GM12878 (cell line): Measurements from ENCODE around the gene SERPINB8. TPM values are rescaled to one million over a fixed set of nuclear protein-coding genes. Genes with fewer than 3 reads are reported as not detected.

Source experiments
- DPF2 ChIP-seq: fragments of 450-650 bp; IDR thresholded peaks from 2 replicates; pipeline ENCODE4 v1.6.1; 2017; ENCODE audit warnings: mild to moderate bottlenecking
- EP300 ChIP-seq, 2 experiments: fragments of 150-350 bp in 1 of 2; IDR thresholded peaks; 2 replicates each; pipeline ENCODE4 v1.6.1; 2011 to 2012; ENCODE audit warnings: low read depth in 2 of 2, low read length in 2 of 2, borderline replicate concordance in 1 of 2, improper control_type of control experiment in 1 of 2, inconsistent platforms in 1 of 2; ENCODE audit not compliant: control insufficient read depth in 1 of 2
- FOXK2 ChIP-seq: fragments of 450-650 bp; IDR thresholded peaks from 2 replicates; pipeline ENCODE4 v1.6.1; 2017; ENCODE audit warnings: mild to moderate bottlenecking, moderate library complexity
- MTA2 ChIP-seq: fragments of 450-650 bp; IDR thresholded peaks from 2 replicates; pipeline ENCODE4 v1.6.1; 2016; ENCODE audit warnings: low read depth, mild to moderate bottlenecking, moderate library complexity
- MYB ChIP-seq: fragments of 150-350 bp; IDR thresholded peaks from 2 replicates; pipeline ENCODE4 v1.6.1; 2014; ENCODE audit warnings: mild to moderate bottlenecking, low read depth, low read length, borderline replicate concordance
- NFIC ChIP-seq: IDR thresholded peaks from 2 replicates; pipeline ENCODE4 v1.6.1; 2012; ENCODE audit warnings: low read depth, mild to moderate bottlenecking, inconsistent platforms, low read length, moderate library complexity
- POLR2A ChIP-seq: IDR thresholded peaks from 2 replicates; pipeline ENCODE4 v1.6.1; 2011; ENCODE audit warnings: low read depth, mild to moderate bottlenecking, low read length
- RAD21 ChIP-seq: IDR thresholded peaks from 2 replicates; pipeline ENCODE4 v1.6.1; 2011; ENCODE audit warnings: mild to moderate bottlenecking, low read depth, low read length, moderate library complexity; ENCODE audit not compliant: insufficient read depth
- SKIL ChIP-seq: fragments of 450-650 bp; IDR thresholded peaks from 2 replicates; pipeline ENCODE4 v1.6.1; 2017; ENCODE audit warnings: mild to moderate bottlenecking, low read depth, inconsistent platforms; ENCODE audit not compliant: poor library complexity, severe bottlenecking
- ZBTB40 ChIP-seq: fragments of 450-650 bp; IDR thresholded peaks from 2 replicates; pipeline ENCODE4 v1.6.1; 2016; ENCODE audit warnings: mild to moderate bottlenecking, moderate library complexity, borderline replicate concordance
- polyA plus RNA-seq, 11 experiments: library from polyadenylated mRNA; depleted of rRNA in 4 of 11; unstranded in 6 of 11; stranded (reverse) in 5 of 11; fragments of >200 nt; fragmentation: Nextera tagmentation in 4 of 11; fragmentation: Illumina TruSeq in 1 of 11; extraction: Ambion mirVana in 4 of 11; extraction: Trizol in 1 of 11; gene quantifications; 1 replicate in 1 of 11; 2 replicates in 10 of 11; pipeline versions ENCODE4 v1.2.1 to v1.2.3, GENCODE V29; 2011 to 2016; ENCODE audit warnings: inconsistent platforms in 2 of 11, missing spikeins in 2 of 11, low read depth in 1 of 11
- total RNA-seq, 4 experiments: library from RNA; depleted of rRNA in 3 of 4; stranded (reverse); fragments of >200 nt in 3 of 4; fragmentation: Illumina TruSeq in 1 of 4; extraction: Trizol in 1 of 4; gene quantifications; 2 replicates each; pipeline versions ENCODE4 v1.2.1 to v1.2.3, GENCODE V29; 2013 to 2021
- TF ChIP-seq, protein P1 (sequence below): IDR thresholded peaks from 2 replicates; pipeline ENCODE4 v1.6.1; 2011; ENCODE audit warnings: borderline replicate concordance, low read depth, mild to moderate bottlenecking, moderate library complexity, low read length; ENCODE audit not compliant: insufficient read depth, poor library complexity, severe bottlenecking
- TF ChIP-seq, protein P2 (sequence below): IDR thresholded peaks from 2 replicates; pipeline ENCODE4 v1.6.1; 2012; ENCODE audit warnings: low read depth, low read length, improper control_type of control experiment
- TF ChIP-seq, protein P3 (sequence below), 3 experiments: IDR thresholded peaks in 2 of 3; conservative IDR thresholded peaks in 1 of 3; 2 replicates each; pipeline ENCODE4 v1.5.1; 2011; ENCODE audit warnings: low read depth in 3 of 3, low read length in 3 of 3, mild to moderate bottlenecking in 3 of 3, control low read depth in 2 of 3, moderate library complexity in 2 of 3, inconsistent platforms in 1 of 3, mixed read lengths in 1 of 3; ENCODE audit not compliant: control insufficient read depth in 2 of 3, insufficient read depth in 1 of 3; ENCODE audit errors: extremely low read depth in 1 of 3
- TF ChIP-seq, protein P4 (sequence below): IDR thresholded peaks from 2 replicates; pipeline ENCODE4 v1.6.1; 2012; ENCODE audit warnings: low read length, inconsistent platforms

The SERPINB8 gene
- total and polyA plus RNA-seq, 10 of the 15 experiments (the other 5 are each of a cell fraction or from before 2014, with no cell fraction given): 8.1 to 31.5 (median 16.7) TPM

DNA sequence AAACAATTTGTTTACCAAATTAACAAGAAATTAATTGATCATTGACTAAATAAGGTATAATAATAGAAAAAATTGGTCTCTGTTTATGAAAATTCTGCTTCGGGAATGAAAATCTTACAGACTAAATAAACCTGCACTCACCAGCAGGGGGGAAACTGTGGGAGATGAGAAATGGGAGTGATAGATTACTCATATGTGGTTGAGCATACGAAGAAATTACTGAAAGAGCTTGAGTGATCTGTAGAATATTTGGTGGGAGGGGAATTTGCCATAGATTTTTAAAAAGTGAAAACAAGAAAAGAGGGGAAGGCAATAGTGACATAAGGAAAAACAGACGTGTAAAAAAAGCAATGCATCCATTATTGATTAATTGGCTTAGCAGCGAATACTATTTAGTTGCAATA, 18.6 kb upstream of the SERPINB8 start (continued):
- TF ChIP-seq DPF2 (peak; percentile 52; the same call in 1 of the 2 replicates), RAD21 (0 out of 2 replicates have a peak, but pooled peaks have one; percentile 13), POLR2A (no peak), SKIL (peak; percentile 75), NFIC (peak; percentile 91; the same call in 1 of the 2 replicates), MTA2 (peak; percentile 78), MYB (no peak), ZBTB40 (0 out of 2 replicates have a peak, but pooled peaks have one; percentile 24), EP300 (IDR thresholded peaks at IDR 0.05; ENCODE audit: borderline replicate concordance in 1 of 2, control insufficient read depth in 1 of 2, low read depth in 2 of 2, low read length in 2 of 2) (peak in 1 of 2 experiments; percentile 45; a peak in 1 of 4 replicates), FOXK2 (no peak)
- TF ChIP-seq, protein P1, sequence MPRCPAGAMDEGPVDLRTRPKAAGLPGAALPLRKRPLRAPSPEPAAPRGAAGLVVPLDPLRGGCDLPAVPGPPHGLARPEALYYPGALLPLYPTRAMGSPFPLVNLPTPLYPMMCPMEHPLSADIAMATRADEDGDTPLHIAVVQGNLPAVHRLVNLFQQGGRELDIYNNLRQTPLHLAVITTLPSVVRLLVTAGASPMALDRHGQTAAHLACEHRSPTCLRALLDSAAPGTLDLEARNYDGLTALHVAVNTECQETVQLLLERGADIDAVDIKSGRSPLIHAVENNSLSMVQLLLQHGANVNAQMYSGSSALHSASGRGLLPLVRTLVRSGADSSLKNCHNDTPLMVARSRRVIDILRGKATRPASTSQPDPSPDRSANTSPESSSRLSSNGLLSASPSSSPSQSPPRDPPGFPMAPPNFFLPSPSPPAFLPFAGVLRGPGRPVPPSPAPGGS: peak; percentile 79
- TF ChIP-seq, protein P2, sequence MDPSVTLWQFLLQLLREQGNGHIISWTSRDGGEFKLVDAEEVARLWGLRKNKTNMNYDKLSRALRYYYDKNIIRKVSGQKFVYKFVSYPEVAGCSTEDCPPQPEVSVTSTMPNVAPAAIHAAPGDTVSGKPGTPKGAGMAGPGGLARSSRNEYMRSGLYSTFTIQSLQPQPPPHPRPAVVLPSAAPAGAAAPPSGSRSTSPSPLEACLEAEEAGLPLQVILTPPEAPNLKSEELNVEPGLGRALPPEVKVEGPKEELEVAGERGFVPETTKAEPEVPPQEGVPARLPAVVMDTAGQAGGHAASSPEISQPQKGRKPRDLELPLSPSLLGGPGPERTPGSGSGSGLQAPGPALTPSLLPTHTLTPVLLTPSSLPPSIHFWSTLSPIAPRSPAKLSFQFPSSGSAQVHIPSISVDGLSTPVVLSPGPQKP: no peak
- TF ChIP-seq, protein P3, sequence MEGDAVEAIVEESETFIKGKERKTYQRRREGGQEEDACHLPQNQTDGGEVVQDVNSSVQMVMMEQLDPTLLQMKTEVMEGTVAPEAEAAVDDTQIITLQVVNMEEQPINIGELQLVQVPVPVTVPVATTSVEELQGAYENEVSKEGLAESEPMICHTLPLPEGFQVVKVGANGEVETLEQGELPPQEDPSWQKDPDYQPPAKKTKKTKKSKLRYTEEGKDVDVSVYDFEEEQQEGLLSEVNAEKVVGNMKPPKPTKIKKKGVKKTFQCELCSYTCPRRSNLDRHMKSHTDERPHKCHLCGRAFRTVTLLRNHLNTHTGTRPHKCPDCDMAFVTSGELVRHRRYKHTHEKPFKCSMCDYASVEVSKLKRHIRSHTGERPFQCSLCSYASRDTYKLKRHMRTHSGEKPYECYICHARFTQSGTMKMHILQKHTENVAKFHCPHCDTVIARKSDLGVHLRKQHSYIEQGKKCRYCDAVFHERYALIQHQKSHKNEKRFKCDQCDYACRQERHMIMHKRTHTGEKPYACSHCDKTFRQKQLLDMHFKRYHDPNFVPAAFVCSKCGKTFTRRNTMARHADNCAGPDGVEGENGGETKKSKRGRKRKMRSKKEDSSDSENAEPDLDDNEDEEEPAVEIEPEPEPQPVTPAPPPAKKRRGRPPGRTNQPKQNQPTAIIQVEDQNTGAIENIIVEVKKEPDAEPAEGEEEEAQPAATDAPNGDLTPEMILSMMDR (IDR thresholded peaks at IDR 0.05 in 2 of 3, conservative IDR thresholded peaks at IDR 0.05 in 1 of 3; ENCODE audit: control insufficient read depth in 2 of 3, extremely low read depth in 1 of 3, insufficient read depth in 1 of 3, low read depth in 3 of 3, low read length in 3 of 3): peak; percentile 30 to 48 (median 45); a peak in 4 of 6 replicates
- TF ChIP-seq, protein P4, sequence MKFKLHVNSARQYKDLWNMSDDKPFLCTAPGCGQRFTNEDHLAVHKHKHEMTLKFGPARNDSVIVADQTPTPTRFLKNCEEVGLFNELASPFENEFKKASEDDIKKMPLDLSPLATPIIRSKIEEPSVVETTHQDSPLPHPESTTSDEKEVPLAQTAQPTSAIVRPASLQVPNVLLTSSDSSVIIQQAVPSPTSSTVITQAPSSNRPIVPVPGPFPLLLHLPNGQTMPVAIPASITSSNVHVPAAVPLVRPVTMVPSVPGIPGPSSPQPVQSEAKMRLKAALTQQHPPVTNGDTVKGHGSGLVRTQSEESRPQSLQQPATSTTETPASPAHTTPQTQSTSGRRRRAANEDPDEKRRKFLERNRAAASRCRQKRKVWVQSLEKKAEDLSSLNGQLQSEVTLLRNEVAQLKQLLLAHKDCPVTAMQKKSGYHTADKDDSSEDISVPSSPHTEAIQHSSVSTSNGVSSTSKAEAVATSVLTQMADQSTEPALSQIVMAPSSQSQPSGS: peak; percentile 84
